H9 (cell line): Measurements from ENCODE around the gene IRAG1. TPM values are rescaled to one million over a fixed set of nuclear protein-coding genes. Genes with fewer than 3 reads are reported as not detected.

Experiments
- DNase-seq: peaks from one replicate; pipeline ENCODE4 v3.0.0-alpha.2; 2017
- H2AFZ ChIP-seq: one replicate; pipeline ENCODE4 v1.6.1; 2013; ENCODE audit warnings: mild to moderate bottlenecking, low read length, control low read depth, moderate library complexity
- H2AK5ac ChIP-seq: 2 replicates; pipeline ENCODE4 v1.6.1; 2013; ENCODE audit warnings: low read length, control low read depth, mixed read lengths; ENCODE audit not compliant: insufficient read length
- H2BK120ac ChIP-seq: one replicate; pipeline ENCODE4 v1.6.1; 2013; ENCODE audit warnings: low read depth, mild to moderate bottlenecking, low read length, control low read depth, inconsistent platforms; ENCODE audit not compliant: poor library complexity, severe bottlenecking
- H2BK12ac ChIP-seq: 2 replicates; pipeline ENCODE4 v1.6.1; 2013; ENCODE audit warnings: low read length, control low read depth, mixed read lengths, low read depth; ENCODE audit not compliant: insufficient read length
- H2BK15ac ChIP-seq: 2 replicates; pipeline ENCODE4 v1.6.1; 2013; ENCODE audit warnings: low read depth, low read length, control low read depth
- H2BK20ac ChIP-seq: one replicate; pipeline ENCODE4 v1.6.1; 2013; ENCODE audit warnings: low read depth, mild to moderate bottlenecking, low read length, control low read depth, inconsistent platforms; ENCODE audit not compliant: poor library complexity, severe bottlenecking
- H2BK5ac ChIP-seq: 2 replicates; pipeline ENCODE4 v1.6.1; 2013; ENCODE audit warnings: low read length, control low read depth, mixed read lengths; ENCODE audit not compliant: insufficient read length
- H3K14ac ChIP-seq: 2 replicates; pipeline ENCODE4 v1.6.1; 2013; ENCODE audit warnings: low read length, control low read depth; ENCODE audit not compliant: insufficient read depth
- H3K18ac ChIP-seq: 2 replicates; pipeline ENCODE4 v1.6.1; 2013; ENCODE audit warnings: low read depth, mild to moderate bottlenecking, mixed read lengths, low read length, control low read depth; ENCODE audit not compliant: insufficient read length
- H3K23ac ChIP-seq: 2 replicates; pipeline ENCODE4 v1.6.1; 2013; ENCODE audit warnings: low read length, control low read depth, mixed read lengths, low read depth; ENCODE audit not compliant: insufficient read length
- H3K23me2 ChIP-seq: 2 replicates; pipeline ENCODE4 v1.6.1; 2013; ENCODE audit warnings: low read depth, mild to moderate bottlenecking, mixed read lengths, low read length, control low read depth; ENCODE audit not compliant: insufficient read length, poor library complexity, severe bottlenecking
- H3K27ac ChIP-seq: 2 replicates; pipeline ENCODE4 v1.5.1; 2013; ENCODE audit warnings: low read length, control low read depth, mixed read lengths, low read depth; ENCODE audit not compliant: insufficient read length
- H3K27me3 ChIP-seq: 2 replicates; pipeline ENCODE4 v1.6.1; 2013; ENCODE audit warnings: low read length, control low read depth, inconsistent platforms; ENCODE audit not compliant: insufficient read depth
- H3K4ac ChIP-seq: 2 replicates; pipeline ENCODE4 v1.6.1; 2013; ENCODE audit warnings: low read depth, mild to moderate bottlenecking, control low read depth, inconsistent platforms, low read length, moderate library complexity
- H3K4me1 ChIP-seq: 2 replicates; pipeline ENCODE4 v1.6.1; 2013; ENCODE audit warnings: low read length, control low read depth, inconsistent platforms; ENCODE audit not compliant: insufficient read depth
- H3K4me2 ChIP-seq: 2 replicates; pipeline ENCODE4 v1.6.1; 2013; ENCODE audit warnings: low read length, control low read depth, mixed read lengths; ENCODE audit not compliant: insufficient read length, insufficient read depth
- H3K56ac ChIP-seq: 2 replicates; pipeline ENCODE4 v1.6.1; 2013; ENCODE audit warnings: low read depth, mild to moderate bottlenecking, mixed read lengths, low read length, control low read depth; ENCODE audit not compliant: insufficient read length
- H3K79me1 ChIP-seq: 2 replicates; pipeline ENCODE4 v1.6.1; 2013; ENCODE audit warnings: low read depth, mild to moderate bottlenecking, moderate library complexity, low read length, control low read depth, inconsistent platforms; ENCODE audit not compliant: insufficient read depth, poor library complexity, severe bottlenecking
- H3K79me2 ChIP-seq: 2 replicates; pipeline ENCODE4 v1.6.1; 2013; ENCODE audit warnings: low read length, control low read depth, inconsistent platforms; ENCODE audit not compliant: insufficient read depth
- H3K9ac ChIP-seq: 2 replicates; pipeline ENCODE4 v1.6.1; 2013; ENCODE audit warnings: low read length, control low read depth, mixed read lengths; ENCODE audit not compliant: insufficient read length; ENCODE audit errors: extremely low read depth
- H3K9me3 ChIP-seq: one replicate; pipeline ENCODE4 v1.6.1; 2013; ENCODE audit warnings: low read depth, low read length, inconsistent platforms; ENCODE audit not compliant: control insufficient read depth
- H3T11ph ChIP-seq: one replicate; pipeline ENCODE4 v1.6.1; 2013; ENCODE audit warnings: mild to moderate bottlenecking, low read length, control low read depth, inconsistent platforms
- H4K20me1 ChIP-seq: one replicate; pipeline ENCODE4 v1.6.1; 2013; ENCODE audit not compliant: control insufficient read depth, insufficient read length, insufficient read depth
- H4K5ac ChIP-seq: 2 replicates; pipeline ENCODE4 v1.6.1; 2013; ENCODE audit warnings: low read depth, mild to moderate bottlenecking, mixed read lengths, low read length, control low read depth; ENCODE audit not compliant: insufficient read length
- H4K8ac ChIP-seq: replicated peaks from 2 replicates; pipeline ENCODE4 v1.6.1; 2013; ENCODE audit warnings: low read length, control low read depth, mixed read lengths, low read depth; ENCODE audit not compliant: insufficient read length
- H4K91ac ChIP-seq: 2 replicates; pipeline ENCODE4 v1.6.1; 2013; ENCODE audit warnings: low read depth, mild to moderate bottlenecking, moderate library complexity, mixed read lengths, low read length, control low read depth; ENCODE audit not compliant: insufficient read length
- H3K27ac Mint-ChIP-seq, 3 experiments: 2 replicates in 2 of 3; 3 replicates in 1 of 3; pipeline ENCODE4 v1.8.0; 2020 to 2021; ENCODE audit warnings: mixed read lengths in 3 of 3, mild to moderate bottlenecking in 1 of 3, moderate library complexity in 1 of 3
- H3K27me3 Mint-ChIP-seq: 2 replicates; pipeline ENCODE4 v1.8.0; 2021; ENCODE audit warnings: low read depth, mild to moderate bottlenecking, moderate library complexity, mixed read lengths
- H3K36me3 Mint-ChIP-seq, 3 experiments: 2 replicates in 2 of 3; 3 replicates in 1 of 3; pipeline ENCODE4 v1.8.0; 2020 to 2021; ENCODE audit warnings: low read depth in 3 of 3, mixed read lengths in 3 of 3; ENCODE audit not compliant: insufficient read depth in 1 of 3
- H3K4me1 Mint-ChIP-seq, 2 experiments: 2 replicates each; pipeline ENCODE4 v1.8.0; 2020; ENCODE audit warnings: mixed read lengths in 2 of 2
- H3K4me3 Mint-ChIP-seq, 2 experiments: 2 replicates in 1 of 2; 3 replicates in 1 of 2; pipeline ENCODE4 v1.8.0; 2020 to 2021; ENCODE audit warnings: mild to moderate bottlenecking in 2 of 2, mixed read lengths in 2 of 2, moderate library complexity in 1 of 2
- H3K9me3 Mint-ChIP-seq, 2 experiments: 2 replicates in 1 of 2; 3 replicates in 1 of 2; pipeline ENCODE4 v1.8.0; 2020; ENCODE audit warnings: mild to moderate bottlenecking in 2 of 2, mixed read lengths in 2 of 2, moderate library complexity in 1 of 2
- CTCF ChIP-seq: fragments of 200-600 bp; sonication (generic); conservative IDR thresholded peaks from 3 replicates; pipeline ENCODE4 v1.8.0; 2021; ENCODE audit warnings: antibody characterized with exemption, mild to moderate bottlenecking
- WGBS: extraction: QIAGEN DNeasy Blood & Tissue Kit; methylation state at CpG from one replicate; pipeline ENCODE4 v1.1.7; 2013; ENCODE audit warnings: missing lambda C conversion rate, low lambda C conversion rate, mixed read lengths; ENCODE audit not compliant: insufficient read length; ENCODE audit errors: extremely low coverage; 5-methylcytosine and 5-hydroxymethylcytosine counted together
- total RNA-seq: library from RNA; stranded (reverse); gene quantifications from 2 replicates; pipeline ENCODE4 v1.2.1, GENCODE V29; 2021

Gene IRAG1
- total RNA-seq, 1 experiment from 2014 or later, result 2.4 TPM

DNA sequence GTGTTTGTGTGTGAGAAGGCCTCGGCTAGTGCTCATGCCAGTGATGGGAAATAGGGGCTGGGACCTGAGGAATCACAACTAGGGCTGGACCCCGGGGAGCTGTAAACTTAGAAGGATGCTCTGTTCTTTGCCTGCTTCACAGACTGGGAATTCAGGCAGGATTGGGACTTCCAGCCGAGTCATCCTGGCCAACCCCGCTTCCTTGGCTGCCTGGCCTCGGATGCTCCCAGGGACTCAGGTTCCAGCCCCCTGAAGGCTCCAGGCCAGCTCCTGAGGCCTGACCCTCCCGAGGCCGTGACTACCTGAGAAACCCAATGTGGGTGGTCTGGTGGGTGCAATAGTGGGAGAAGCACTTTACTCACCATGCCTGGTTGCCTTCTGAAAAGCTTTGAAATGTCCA lies 44.7 kb downstream of the IRAG1 start:
- H4K91ac ChIP-seq, result no peak overlapping the region
- H2BK120ac ChIP-seq, result no peak overlapping the region
- H3K4me1 ChIP-seq, result no peaks in the 10 kb centered on the region
- H4K20me1 ChIP-seq, result no peaks in the 10 kb centered on the region
- H3K79me2 ChIP-seq, result no peaks in the 10 kb centered on the region
- Mint-ChIP-seq H3K27me3 (no peaks in the 10 kb centered on the region; the same call in none of the 2 replicates), H3K36me3 (no peaks in the 10 kb centered on the region; a peak in 1 of 7 replicates), H3K4me1 (peaks cover 17 to 21% of the 10 kb centered on the region in 2 experiments), H3K4me3 (no peak overlapping the region), H3K9me3 (no peaks in the 10 kb centered on the region), H3K27ac (no peak overlapping the region; a peak in 1 of 7 replicates)
- no peak overlapping the region for H4K5ac ChIP-seq
- H4K8ac ChIP-seq, result no peak overlapping the region
- H2BK20ac ChIP-seq, result no peak overlapping the region
- H3K23ac ChIP-seq, result no peak overlapping the region
- H3K27ac ChIP-seq, result no peak overlapping the region
- no peak overlapping the region for H2AK5ac ChIP-seq
- no peak overlapping the region for H3K9ac ChIP-seq
- H3K18ac ChIP-seq, result no peak overlapping the region
- no peaks in the 10 kb centered on the region for H3K9me3 ChIP-seq
- H3K79me1 ChIP-seq, result no peaks in the 10 kb centered on the region
- H3K4ac ChIP-seq, result no peak overlapping the region
- H2BK12ac ChIP-seq, result no peak overlapping the region
- no peak overlapping the region for H3T11ph ChIP-seq
- no peak overlapping the region for H2BK5ac ChIP-seq
- no peak for TF ChIP-seq CTCF
- WGBS, result no CpG with 5 or more reads among the region's 7 CpGs
- no peak overlapping the region for H2AFZ ChIP-seq
- H3K14ac ChIP-seq, result no peak overlapping the region
- H3K23me2 ChIP-seq, result no peaks in the 10 kb centered on the region
- DNase-seq, result no peak
- H2BK15ac ChIP-seq, result no peak overlapping the region
- H3K56ac ChIP-seq, result no peak overlapping the region
- no peaks in the 10 kb centered on the region for H3K27me3 ChIP-seq
- no peak overlapping the region for H3K4me2 ChIP-seq
